ENCODE results near the gene KCNRG. TPM values are rescaled to one million over a fixed set of nuclear protein-coding genes. Genes with fewer than 3 reads are reported as not detected.

KCNRG gene
- total RNA-seq = 5.1 TPM in 2 replicates

GRCh38 chr13:50015258-50015657, at the start of gene KCNRG:
Gene KCNRG (plus strand): TSS chr13:50015444. CDS start chr13:50015494, 50 bp downstream.

GRCh38 chr13:49996951-49997895, 18.0 kb upstream of the KCNRG start, which contains the start of gene TRIM13:
Gene TRIM13 (plus strand): TSS chr13:49997042. CDS start chr13:50011941, 14,899 bp downstream.

Other genes starting within 250 kb of the KCNRG start
- gene KPNA3, start 222.8 kb upstream of the KCNRG start, total RNA-seq = 45.2 and 55.4 TPM in 2 replicates
- gene SPRYD7, start 79.1 kb upstream of the KCNRG start, total RNA-seq = 6.4 and 8.9 TPM in 2 replicates
- gene TRIM13, start 18.4 kb upstream of the KCNRG start, total RNA-seq = 17.7 and 21.3 TPM in 2 replicates